Measurements from ENCODE around the gene AHSP. TPM values are rescaled to one million over a fixed set of nuclear protein-coding genes. Genes with fewer than 3 reads are reported as not detected.
"Not testable (repeated sequence)": the region's sequence is repeated elsewhere in the genome, so short reads cannot be mapped to it uniquely, and the experiment has no call there.

AHSP gene, protein sequence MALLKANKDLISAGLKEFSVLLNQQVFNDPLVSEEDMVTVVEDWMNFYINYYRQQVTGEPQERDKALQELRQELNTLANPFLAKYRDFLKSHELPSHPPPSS
- not detected for total RNA-seq

- ATAC-seq (peak in 1 of 2 donors; percentile 89), DNase-seq (ENCODE audit: low spot score in 2 of 2) (no peak)
- Mint-ChIP-seq H3K27ac (peak within 1 kb of the TSS; percentile 1 to 3), H3K36me3 (no peaks in the 10 kb centered on the region), H3K9me3 (no peaks in the 10 kb centered on the region)
Measured at GRCh38 chr16:31527734-31528274, at the start of gene AHSP. AHSP (plus strand) TSS chr16:31527900; CDS start chr16:31528140, 240 bp downstream.

- H3K27ac Mint-ChIP-seq, result no peak overlapping the region
- H3K36me3 Mint-ChIP-seq, result no peaks in the 10 kb centered on the region
- no peak for ATAC-seq
- DNase-seq (ENCODE audit: low spot score in 2 of 2), result no peak
- no peaks in the 10 kb centered on the region for H3K9me3 Mint-ChIP-seq
Measured at GRCh38 chr16:31478956-31479355, 48.7 kb upstream of the AHSP start.

DNA sequence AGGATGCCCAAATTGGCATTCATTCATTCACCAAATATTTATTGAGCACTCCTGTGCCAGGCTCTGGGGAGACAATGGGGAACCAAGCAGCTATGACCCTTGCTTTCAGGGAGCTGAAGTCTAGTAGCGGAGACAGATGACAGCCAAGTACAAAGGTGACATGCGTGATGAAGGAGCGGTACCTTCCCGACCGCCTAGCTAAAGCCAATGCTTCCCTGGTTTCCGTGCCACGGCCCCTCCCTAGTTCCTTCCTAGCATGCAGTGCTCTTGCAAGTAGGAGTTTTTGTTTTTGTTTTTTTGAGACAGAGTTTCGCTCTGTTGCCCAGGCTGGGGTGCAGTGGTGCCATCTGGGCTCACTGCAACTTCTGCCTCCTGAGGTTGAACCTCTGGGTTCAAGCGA is 47.9 kb upstream of the AHSP start:
- no peak overlapping the region for H3K27ac Mint-ChIP-seq
- ATAC-seq, result no peak
- no peak for DNase-seq (ENCODE audit: low spot score in 2 of 2)
- no peaks in the 10 kb centered on the region for H3K9me3 Mint-ChIP-seq
- no peaks in the 10 kb centered on the region for H3K36me3 Mint-ChIP-seq

DNA sequence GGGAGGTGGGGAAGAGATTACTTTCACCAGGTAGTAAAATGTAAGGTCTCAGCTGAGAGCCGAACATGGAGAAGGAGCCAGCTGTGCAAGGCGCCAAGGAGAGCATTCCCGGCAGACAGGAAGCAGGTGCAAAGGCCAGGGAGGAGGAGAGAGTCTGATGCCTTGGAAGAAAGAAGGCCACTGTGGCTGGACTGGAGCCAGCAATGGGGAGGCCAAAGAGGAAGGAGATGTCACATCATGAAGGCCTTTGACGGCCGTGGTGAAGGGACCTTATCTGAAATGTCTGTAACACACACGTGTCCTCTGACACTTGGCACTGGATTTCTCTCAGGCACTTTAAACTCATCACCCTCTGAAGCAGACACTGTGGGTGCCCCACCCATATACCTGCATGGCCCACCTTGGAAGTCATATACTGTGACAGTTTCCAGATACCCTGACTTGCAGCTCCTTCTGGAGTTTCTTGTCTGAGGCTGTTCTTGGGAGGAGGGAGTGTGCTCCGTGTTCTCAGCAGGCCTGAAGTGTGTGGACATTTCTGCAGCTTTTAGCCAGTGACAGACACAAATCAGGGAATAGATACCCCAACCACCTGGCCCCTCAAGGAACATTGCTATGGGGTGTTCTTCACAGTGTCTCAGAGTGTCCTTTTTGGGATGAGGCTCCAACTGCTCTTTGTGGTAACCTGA is 46.7 kb upstream of the AHSP start:
- H3K9me3 Mint-ChIP-seq, result no peaks in the 10 kb centered on the region
- H3K27ac Mint-ChIP-seq, result no peak overlapping the region
- H3K36me3 Mint-ChIP-seq, result no peaks in the 10 kb centered on the region
- no peak for DNase-seq (ENCODE audit: low spot score in 2 of 2)
- ATAC-seq, result no peak

DNA sequence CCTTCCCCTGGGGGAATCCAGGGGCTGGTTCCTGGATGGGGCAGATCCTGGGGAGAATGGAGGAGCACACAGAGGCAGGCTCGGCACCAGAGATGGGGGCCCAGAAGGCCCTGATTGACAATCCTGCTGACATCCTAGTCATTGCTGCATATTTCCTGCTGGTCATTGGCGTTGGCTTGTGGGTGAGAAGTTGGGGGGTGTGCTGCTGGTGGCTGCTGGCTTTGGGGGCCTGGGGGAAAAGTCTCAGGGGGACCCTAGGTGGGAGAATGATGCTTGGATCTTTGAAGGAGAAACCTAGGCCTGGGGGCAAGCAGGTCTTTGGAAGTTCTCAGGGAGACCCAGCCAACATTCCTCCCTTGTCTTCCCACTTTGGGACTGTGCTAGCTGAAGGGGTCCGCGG is 44.6 kb upstream of the AHSP start, which contains the start of gene SLC5A2:
Gene SLC5A2, plus strand, starts transcription at position 43 of the 400 bp plus-strand sequence. Its CDS starts 14 bp downstream, at position 57.
- no peaks in the 10 kb centered on the region for H3K36me3 Mint-ChIP-seq
- no peak within 1 kb of the TSS for H3K27ac Mint-ChIP-seq
- ATAC-seq (no peak), DNase-seq (ENCODE audit: low spot score in 2 of 2) (no peak)
- H3K9me3 Mint-ChIP-seq, result no peaks in the 10 kb centered on the region

DNA sequence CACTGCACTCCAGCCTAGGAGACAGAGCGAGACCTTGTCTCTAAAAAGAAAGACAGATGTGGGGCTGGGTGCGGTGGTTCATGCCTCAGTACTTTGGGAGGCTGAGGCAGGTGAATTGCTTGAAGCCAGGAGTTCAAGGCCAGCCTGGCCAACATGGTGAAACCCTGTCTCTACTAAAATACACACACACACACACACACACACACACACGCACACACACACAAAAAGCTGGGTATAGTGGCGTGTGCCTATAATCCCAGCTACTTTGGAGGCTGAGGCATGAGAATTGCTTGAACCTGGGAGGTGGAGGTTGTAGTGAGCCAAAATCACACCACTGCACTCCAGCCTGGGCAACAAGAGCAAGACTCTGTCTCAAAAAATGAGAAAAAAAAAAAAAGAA is 43.7 kb upstream of the AHSP start:
- H3K36me3 Mint-ChIP-seq; H3K9me3 Mint-ChIP-seq; H3K27ac Mint-ChIP-seq; ATAC-seq; DNase-seq (ENCODE audit: low spot score in 2 of 2): not testable (repeated sequence)

DNA sequence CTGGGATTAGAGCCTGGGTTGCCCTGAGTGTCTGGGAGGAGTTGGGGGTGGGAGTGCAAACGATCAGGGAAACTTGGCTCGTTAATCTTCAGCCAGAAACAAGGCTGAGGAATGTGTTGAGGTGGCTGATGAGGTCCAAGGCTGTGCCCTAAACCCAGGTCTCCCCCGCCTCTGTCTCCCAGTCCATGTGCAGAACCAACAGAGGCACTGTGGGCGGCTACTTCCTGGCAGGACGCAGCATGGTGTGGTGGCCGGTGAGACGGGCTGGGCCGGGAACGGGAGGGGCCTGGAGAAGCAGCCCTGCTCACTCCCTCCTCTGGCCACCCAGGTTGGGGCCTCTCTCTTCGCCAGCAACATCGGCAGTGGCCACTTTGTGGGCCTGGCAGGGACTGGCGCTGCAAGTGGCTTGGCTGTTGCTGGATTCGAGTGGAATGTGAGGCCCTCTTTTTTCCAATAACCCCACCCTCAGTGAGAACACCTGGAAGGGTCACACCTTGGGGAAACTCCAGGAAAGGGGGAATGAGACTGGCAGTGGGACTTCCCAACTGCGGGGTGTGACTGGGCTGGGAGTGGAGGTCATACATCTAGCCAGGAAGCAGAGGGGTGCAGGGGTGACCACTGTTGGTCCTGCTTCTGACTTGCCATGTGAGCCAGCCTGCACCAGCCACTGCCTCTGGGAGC is 43.1 kb upstream of the AHSP start:
- Mint-ChIP-seq H3K9me3 (no peaks in the 10 kb centered on the region), H3K27ac (no peak overlapping the region), H3K36me3 (no peaks in the 10 kb centered on the region)
- no peak for ATAC-seq
- DNase-seq (ENCODE audit: low spot score in 2 of 2), result no peak

- no peak overlapping the region for H3K27ac Mint-ChIP-seq
- DNase-seq (ENCODE audit: low spot score in 2 of 2) (no peak), ATAC-seq (no peak)
- no peaks in the 10 kb centered on the region for H3K9me3 Mint-ChIP-seq
- no peaks in the 10 kb centered on the region for H3K36me3 Mint-ChIP-seq
Measured at GRCh38 chr16:31485571-31485970, 42.1 kb upstream of the AHSP start.

DNA sequence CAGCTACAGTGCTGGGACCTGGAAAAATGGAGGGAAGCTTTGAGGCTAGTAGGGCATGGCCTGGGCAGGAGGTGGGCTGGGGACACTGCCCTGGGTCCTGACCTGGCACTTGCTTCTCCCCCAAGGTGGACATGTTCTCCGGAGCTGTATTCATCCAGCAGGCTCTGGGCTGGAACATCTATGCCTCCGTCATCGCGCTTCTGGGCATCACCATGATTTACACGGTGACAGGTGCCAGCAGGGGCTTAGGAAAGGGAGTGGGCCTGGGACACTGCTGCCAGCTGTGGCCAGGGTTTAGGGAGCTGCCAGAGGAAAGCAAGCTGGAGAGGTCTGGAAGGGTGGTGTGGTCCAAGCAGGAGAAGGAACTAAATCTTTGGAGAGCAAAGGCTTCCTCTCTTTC is 41.7 kb upstream of the AHSP start:
- no peak for ATAC-seq
- no peaks in the 10 kb centered on the region for H3K36me3 Mint-ChIP-seq
- DNase-seq (ENCODE audit: low spot score in 2 of 2), result no peak
- no peak overlapping the region for H3K27ac Mint-ChIP-seq
- H3K9me3 Mint-ChIP-seq, result no peaks in the 10 kb centered on the region

DNA sequence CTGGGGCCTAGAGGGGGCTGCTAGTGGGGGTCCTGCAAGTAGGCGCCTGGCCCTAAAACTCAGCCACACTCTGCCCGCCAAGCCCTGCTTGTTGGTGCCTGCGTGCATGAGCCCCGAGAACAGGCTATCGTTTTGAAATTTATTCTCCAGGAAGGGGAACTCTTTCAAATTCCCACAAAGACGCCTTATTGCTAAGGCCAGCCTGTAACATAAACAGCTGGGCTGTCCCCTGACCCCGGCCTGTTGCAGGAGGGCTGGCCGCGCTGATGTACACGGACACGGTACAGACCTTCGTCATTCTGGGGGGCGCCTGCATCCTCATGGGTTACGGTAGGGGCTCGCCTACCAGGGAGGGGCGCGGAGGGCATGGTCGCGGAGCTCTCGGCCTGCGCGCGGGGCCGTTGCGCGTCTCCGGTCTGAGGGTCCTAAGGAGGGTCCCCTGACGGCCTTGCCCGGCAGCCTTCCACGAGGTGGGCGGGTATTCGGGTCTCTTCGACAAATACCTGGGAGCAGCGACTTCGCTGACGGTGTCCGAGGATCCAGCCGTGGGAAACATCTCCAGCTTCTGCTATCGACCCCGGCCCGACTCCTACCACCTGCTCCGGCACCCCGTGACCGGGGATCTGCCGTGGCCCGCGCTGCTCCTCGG is 40.5 kb upstream of the AHSP start:
- Mint-ChIP-seq H3K9me3 (no peaks in the 10 kb centered on the region), H3K27ac (peak overlapping the region in 1 of 2 donors; percentile 65), H3K36me3 (no peaks in the 10 kb centered on the region)
- ATAC-seq (peak in 1 of 2 donors; percentile 7), DNase-seq (ENCODE audit: low spot score in 2 of 2) (no peak)

DNA sequence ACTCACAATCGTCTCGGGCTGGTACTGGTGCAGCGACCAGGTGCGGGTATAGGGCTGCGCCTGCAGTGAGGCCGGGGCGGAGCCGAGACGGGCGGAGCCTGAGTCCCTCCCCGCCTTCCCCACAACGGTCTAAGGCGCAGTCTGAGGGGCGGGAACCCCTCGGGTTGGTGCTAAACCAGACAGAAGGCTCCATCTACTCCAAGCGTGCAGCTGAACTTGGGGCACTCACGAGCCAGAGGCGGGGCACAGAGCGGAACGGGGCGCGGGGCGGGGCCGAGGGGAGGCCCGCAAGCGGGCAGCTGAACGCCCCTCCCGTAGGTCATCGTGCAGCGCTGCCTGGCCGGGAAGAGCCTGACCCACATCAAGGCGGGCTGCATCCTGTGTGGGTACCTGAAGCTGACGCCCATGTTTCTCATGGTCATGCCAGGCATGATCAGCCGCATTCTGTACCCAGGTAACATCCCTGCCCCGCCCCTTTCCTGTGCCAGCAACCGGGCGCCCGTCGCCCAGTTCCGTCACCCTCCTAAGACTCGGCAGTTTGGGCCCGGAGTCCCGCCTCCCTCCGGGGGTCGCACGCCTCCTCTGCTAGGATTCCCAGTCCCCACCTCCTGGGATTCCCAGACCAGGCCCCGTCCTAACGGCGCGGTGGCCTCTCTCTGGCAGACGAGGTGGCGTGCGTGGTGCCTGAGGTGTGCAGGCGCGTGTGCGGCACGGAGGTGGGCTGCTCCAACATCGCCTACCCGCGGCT is 39.8 kb upstream of the AHSP start:
- Mint-ChIP-seq H3K36me3 (no peaks in the 10 kb centered on the region), H3K27ac (peak overlapping the region in 1 of 2 donors; percentile 65), H3K9me3 (no peaks in the 10 kb centered on the region)
- ATAC-seq (peak; percentile 86 to 94), DNase-seq (ENCODE audit: low spot score in 2 of 2) (peak; percentile 68 to 72)

DNA sequence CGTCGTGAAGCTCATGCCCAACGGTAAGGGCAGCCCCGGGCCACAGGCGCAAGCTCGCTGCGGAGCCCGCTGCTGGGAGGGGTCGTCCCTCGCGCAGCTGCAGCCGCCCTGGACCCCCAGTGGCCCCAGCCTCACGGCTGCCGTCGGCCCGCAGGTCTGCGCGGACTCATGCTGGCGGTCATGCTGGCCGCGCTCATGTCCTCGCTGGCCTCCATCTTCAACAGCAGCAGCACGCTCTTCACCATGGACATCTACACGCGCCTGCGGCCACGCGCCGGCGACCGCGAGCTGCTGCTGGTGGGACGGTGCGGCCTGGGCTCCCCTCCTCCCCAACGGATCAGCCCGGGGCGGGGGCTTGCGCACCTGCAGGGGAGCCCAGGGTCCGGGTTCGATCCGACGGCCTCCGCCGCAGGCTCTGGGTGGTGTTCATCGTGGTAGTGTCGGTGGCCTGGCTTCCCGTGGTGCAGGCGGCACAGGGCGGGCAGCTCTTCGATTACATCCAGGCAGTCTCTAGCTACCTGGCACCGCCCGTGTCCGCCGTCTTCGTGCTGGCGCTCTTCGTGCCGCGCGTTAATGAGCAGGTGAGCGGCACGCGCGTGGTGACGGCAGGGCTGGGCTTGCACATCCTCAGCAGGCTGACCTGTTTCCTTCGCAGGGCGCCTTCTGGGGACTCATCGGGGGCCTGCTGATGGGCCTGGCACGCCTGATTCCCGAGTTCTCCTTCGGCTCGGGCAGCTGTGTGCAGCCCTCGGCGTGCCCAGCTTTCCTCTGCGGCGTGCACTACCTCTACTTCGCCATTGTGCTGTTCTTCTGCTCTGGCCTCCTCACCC is 39.0 kb upstream of the AHSP start:
- Mint-ChIP-seq H3K27ac (no peak overlapping the region), H3K36me3 (no peaks in the 10 kb centered on the region), H3K9me3 (no peaks in the 10 kb centered on the region)
- ATAC-seq, result no peak
- DNase-seq (ENCODE audit: low spot score in 2 of 2), result peak in 1 of 2 donors; percentile 52

DNA sequence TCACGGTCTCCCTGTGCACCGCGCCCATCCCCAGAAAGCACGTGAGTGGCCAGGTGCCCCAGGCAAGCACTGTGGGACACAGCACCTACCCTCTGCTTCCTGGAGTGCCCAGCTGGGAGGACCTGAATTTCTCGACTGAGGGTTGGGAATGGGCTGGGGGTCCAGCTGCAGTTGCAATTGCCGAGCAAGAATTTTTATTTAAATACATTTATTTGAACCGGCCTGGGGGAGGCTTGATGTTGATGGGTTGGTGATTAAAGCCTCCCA is 38.5 kb upstream of the AHSP start:
- DNase-seq (ENCODE audit: low spot score in 2 of 2) (no peak), ATAC-seq (no peak)
- Mint-ChIP-seq H3K9me3 (no peaks in the 10 kb centered on the region), H3K27ac (no peak overlapping the region), H3K36me3 (no peaks in the 10 kb centered on the region)

GRCh38 chr16:31489616-31490584 is 37.8 kb upstream of the AHSP start:
- DNase-seq (ENCODE audit: low spot score in 2 of 2), result peak in 1 of 2 donors; percentile 51
- H3K36me3 Mint-ChIP-seq, result no peaks in the 10 kb centered on the region
- no peak overlapping the region for H3K27ac Mint-ChIP-seq
- H3K9me3 Mint-ChIP-seq, result no peaks in the 10 kb centered on the region
- ATAC-seq, result no peak

GRCh38 chr16:31491778-31492418 is 35.8 kb upstream of the AHSP start:
- Mint-ChIP-seq H3K36me3 (no peaks in the 10 kb centered on the region), H3K9me3 (no peaks in the 10 kb centered on the region), H3K27ac (no peak overlapping the region)
- ATAC-seq (no peak), DNase-seq (ENCODE audit: low spot score in 2 of 2) (no peak)

All from activated naive CD4-positive, alpha-beta T cell treated with anti-CD3 and anti-CD28 coated beads, Interleukin-2, amount 50 U/mL, for 72 hours (primary cell).